Fibroblast of the aortic adventitia (primary cell): ENCODE measurements around the gene MRPL14. TPM values are rescaled to one million over a fixed set of nuclear protein-coding genes. Genes with fewer than 3 reads are reported as not detected.

Experiments used
- DNase-seq: peaks from one replicate; pipeline ENCODE4 v3.0.0-alpha.2; 2010; ENCODE audit warnings: low read depth
- H3K4me3 ChIP-seq: 2 replicates; pipeline ENCODE4 v1.5.1; 2011; ENCODE audit warnings: low read depth, mild to moderate bottlenecking, control low read depth, low read length, moderate library complexity
- CTCF ChIP-seq: IDR thresholded peaks from 2 replicates; pipeline ENCODE4 v1.5.1; 2011; ENCODE audit warnings: mild to moderate bottlenecking, low read length, control low read depth, inconsistent platforms; ENCODE audit not compliant: insufficient read depth
- total RNA-seq: library from RNA; depleted of rRNA; stranded (reverse); fragments of >200 nt; gene quantifications from 2 replicates; pipeline ENCODE4 v1.2.3, GENCODE V29; 2012; ENCODE audit warnings: low replicate concordance

Gene MRPL14
- total RNA-seq, 1 donor, result 34.5 TPM

- no peak overlapping the region for H3K4me3 ChIP-seq
- no peak for DNase-seq
- no peak for TF ChIP-seq CTCF
Observed at GRCh38 chr6:44081753-44082152, 45.5 kb downstream of the MRPL14 start.

- no peak overlapping the region for H3K4me3 ChIP-seq
- no peak for TF ChIP-seq CTCF
- DNase-seq, result no peak
Observed at GRCh38 chr6:44080561-44081521, 46.4 kb downstream of the MRPL14 start.

- H3K4me3 ChIP-seq, result no peak overlapping the region
- TF ChIP-seq CTCF, result no peak
- no peak for DNase-seq
Observed at GRCh38 chr6:44079672-44080071, 47.6 kb downstream of the MRPL14 start.

GRCh38 chr6:44078827-44079671, 48.2 kb downstream of the MRPL14 start:
- peak; percentile 78 for DNase-seq
- H3K4me3 ChIP-seq, result no peak overlapping the region
- TF ChIP-seq CTCF, result peak; percentile 87

GRCh38 chr6:44078219-44078826, 48.9 kb downstream of the MRPL14 start:
- DNase-seq, result no peak
- no peak overlapping the region for H3K4me3 ChIP-seq
- no peak for TF ChIP-seq CTCF

- no peak for DNase-seq
- no peak for TF ChIP-seq CTCF
- H3K4me3 ChIP-seq, result no peak overlapping the region
Observed at GRCh38 chr6:44077214-44077946, 49.9 kb downstream of the MRPL14 start.
